CD4-positive, alpha-beta T cell treated with Interleukin-4 for 1 hour (primary cell): Measurements from ENCODE around the gene KLHDC10.
"Not testable (repeated sequence)": the region's sequence is repeated elsewhere in the genome, so short reads cannot be mapped to it uniquely, and the experiment has no call there.

Experiments
- DNase-seq, 2 donors: peaks; one replicate each; pipeline ENCODE4 v3.0.0-alpha.2; 2020 to 2022

The KLHDC10 gene

DNA sequence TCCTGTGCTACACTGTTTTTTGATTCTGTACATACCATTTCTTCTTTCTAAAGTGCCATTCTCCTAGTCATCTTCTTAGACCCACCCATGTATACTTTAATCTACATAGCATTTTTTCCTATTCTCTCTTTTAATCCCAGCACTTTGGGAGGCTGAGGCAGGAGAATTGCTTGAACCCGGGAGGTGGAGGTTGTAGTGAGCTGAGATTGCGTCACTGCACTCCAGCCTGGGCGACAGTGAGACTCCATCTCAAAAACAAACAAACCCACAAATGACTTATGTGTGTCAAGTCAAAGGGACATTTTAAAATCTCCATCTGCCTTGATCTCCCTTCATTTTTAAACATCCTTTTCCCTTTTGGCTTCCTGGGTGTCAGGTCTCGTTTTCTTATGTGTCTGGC lies 13.2 kb downstream of the KLHDC10 start:
- DNase-seq = not testable (repeated sequence)

DNA sequence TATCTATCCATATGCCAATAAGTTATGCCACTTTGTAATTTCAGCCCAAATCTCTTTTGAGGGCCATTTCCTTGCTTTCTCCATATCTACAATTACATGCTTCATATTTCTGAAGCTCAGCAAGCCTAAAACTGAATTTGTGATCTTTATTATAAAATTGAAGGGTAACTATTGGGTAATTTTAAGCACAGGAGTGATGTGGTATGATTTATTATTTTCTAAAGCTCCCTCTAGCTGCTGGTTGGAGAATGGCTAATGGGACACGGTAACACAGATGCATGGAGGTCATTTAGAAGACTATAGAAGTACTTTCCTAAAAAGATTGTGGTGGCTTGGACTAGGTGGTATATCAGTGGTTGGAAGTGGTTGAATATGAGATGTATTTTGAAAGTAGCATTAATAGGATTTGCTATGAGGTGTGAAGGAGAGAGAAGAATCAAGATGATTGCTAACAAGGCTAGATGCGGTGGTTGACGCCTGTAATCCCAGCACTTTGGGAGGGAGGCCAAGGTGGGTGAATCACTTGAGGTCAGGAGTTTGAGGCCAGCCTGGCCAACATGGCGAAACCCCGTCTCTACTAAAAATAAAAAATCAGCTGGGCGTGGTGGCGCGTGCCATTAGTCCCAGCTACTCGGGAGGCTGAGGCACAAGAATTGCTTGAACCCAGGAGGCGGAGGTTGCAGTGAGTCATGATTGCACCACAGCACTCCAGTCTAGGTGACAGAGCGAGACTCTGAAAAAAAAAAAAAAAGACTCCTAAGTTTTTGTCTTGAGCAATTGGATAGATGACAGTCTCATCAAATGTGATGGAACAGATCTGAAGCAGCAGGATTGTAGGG lies 13.9 kb downstream of the KLHDC10 start:
- peak in 1 of 2 donors; percentile 30 for DNase-seq

DNA sequence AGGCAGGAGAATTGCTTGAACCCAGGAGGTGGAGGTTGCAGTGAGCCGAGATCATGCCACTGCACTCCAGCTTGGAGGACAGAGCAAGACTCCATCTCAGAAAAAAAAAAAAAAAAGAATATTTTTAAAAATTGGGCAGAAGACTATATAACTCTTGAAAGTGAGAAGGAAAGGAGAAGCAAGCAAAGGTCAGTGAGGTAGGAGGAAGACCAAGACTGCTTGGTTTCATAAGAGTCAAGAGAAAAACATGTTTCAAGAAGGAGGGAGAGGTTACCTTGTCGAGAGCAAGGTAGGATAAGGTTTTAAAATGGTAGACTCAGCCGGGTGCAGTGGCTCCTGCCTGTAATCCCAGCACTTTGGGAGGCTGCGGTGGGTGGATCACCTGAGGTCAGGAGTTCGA lies 14.9 kb downstream of the KLHDC10 start:
- DNase-seq = not testable (repeated sequence)

DNA sequence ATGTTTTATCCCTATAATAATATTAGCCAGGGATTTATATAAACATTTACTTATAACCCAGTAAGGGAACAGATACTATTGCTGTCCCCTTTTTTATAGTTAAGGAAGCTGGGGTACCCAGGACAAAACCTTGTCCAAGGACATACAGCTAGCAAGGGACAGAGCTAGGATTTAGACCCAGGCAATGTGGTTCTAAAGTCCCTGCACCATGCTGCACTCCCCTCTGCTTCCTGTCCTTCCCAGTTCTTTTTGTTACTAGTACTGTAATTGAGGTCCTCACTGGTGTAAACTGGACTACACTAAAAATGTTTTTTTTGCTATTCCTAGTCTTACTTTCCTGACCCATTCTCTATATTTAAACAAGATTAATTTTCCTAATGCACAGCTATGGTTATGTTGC lies 16.6 kb downstream of the KLHDC10 start:
- no peak for DNase-seq

DNA sequence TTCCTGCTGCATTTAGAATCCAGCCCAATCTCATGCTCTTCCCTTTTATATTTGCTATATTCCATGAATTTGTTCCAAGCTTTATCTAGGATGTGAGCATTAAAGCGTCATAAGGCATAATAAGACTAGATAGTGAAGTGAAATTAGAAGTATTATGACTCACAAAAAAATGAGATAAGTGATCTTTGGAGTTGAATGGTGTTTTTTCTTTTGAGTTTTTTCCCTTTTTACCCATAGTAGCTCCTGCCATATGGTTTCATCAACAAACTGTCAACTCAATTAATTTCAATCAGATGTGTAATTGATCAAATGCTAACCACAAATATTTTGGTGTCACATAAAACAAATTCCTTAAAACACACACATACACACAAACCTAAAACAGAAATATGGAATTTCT lies 17.0 kb downstream of the KLHDC10 start:
- no peak for DNase-seq

DNA sequence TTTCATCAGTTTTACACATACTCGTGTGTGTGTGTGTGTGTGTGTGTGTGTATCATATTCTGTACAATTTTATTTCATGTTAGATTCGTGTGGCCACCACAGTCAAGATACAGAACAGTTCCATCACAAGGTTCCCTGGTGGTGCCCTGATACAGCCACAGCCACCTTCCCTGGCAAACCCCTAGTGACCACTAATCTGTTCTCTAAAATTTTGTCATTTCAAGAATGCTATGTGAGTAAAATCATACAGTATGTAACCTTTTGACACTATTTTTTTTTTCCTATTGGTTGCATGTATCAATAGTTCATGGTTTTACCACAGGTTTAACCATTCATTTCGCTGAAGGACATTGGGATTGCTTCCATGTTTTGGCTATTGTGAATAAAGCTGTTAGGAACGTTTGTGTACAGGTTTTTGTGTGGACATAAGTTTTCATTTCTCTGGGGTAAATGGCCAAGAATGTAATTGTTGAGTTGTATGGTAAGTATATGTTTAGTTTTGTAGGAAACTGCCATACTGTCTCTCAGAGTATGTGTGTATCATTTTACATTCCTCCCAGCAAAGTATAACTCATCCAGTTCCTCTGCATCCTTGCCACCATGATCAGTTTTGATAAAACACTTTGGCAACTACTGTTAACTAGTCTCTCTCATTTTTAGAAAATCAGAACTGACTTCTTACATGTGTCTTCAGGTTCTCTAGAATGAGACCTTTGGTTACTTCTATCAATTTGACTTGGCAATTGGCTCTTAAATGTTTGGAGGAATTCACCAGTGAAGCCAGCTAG lies 20.6 kb downstream of the KLHDC10 start:
- no peak for DNase-seq

DNA sequence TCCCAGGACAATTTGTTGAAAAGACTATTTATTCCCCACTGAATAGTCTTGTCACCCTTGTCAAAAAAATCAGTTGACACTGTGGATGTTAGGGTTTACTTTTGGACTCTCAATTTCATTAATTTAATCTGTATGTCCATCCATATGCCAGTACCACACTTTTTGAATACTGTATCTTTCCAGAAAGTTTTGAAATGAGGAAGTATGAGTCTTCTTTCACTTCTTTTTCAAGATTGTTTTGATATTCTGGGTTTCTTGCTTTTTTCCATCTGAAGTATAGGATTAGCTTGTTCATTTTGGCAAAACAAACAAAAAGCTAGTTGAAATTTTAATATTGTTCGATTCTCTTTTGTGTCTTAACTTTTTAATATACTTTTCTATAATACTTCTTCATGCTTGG lies 21.7 kb downstream of the KLHDC10 start:
- no peak for DNase-seq

DNA sequence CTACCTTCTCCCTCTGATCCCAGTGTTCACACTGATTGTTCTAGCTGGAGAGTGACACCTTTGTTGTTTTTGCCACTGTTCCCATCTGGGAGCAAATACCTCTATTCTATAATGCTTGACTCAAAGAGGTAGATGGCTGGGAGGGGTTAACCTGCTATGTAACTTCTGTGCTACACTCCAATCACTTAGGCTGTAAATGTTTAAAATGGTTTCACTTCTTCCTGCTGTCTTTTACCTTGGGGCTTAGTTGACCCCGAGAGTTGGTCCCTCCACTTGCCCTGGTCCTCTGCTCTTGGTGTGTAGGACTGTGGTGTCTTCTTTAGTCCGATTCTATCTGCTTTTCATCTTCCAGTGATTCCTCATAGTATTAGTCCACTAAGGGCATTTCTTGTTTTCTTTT lies 22.3 kb downstream of the KLHDC10 start:
- DNase-seq = no peak

DNA sequence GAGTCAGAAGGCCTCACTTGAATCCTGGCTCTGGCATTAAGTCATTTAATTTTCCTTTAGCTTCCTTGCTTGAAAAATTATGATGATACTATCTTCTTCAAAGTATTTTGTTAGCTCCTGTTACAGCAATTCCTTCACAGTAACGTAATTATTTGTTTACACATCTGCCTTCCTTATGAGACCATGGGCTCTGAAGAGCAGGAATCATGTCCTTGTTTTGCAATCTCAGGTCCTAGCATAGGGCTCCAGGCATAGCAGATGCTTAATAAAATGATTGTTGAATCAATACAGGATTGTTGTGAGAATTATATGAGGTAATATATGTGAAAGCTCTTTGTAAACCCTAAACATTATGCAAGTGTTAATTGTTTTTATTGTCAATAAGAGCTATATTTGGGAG lies 25.5 kb downstream of the KLHDC10 start:
- DNase-seq = no peak

DNA sequence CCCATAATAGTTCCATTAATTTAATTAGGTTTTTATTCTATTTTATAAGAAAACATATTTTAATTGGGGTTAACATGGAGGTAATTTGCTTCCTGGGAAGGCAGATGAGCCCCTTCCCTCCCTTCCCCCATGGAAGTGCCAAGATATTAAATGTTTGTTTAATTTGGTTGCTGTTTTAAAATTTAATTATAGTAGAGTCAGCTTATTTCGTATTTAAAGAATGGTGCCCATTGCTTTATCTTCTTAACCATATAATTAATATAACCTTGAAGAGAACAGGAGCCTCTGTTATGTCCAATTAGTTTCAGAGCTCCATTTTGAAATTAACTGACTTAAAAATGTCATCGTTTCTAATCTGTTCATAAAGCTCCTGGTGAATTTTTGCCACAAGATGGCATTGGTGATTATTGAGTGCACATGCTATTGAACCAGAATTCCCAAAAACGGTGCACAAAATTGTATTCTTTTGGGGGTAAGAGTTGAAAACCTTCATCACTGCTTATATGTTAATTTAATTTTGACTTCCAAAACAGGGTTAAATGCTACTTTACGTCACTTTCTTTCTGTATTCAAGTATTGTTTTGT lies 26.0 kb downstream of the KLHDC10 start:
- no peak for DNase-seq

DNA sequence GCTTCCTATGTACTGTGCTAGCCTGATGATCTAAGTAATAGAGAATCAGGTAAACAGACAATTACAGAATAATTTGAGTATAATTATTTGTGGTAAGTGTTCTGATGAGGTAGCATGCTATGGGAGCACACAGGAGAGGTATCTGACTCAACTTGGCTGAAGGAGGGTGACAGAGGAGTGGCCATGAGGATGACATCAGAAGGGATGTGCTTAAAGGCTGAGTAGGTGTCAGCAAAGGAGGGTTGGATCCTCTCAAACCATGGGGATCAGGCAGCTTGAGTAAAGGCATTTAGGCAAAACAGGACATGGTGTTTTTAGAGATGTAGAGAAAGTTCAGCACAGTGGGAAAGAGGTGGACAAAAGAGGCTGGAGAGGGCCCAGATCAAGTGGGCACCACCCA lies 29.0 kb downstream of the KLHDC10 start:
- DNase-seq = no peak

DNA sequence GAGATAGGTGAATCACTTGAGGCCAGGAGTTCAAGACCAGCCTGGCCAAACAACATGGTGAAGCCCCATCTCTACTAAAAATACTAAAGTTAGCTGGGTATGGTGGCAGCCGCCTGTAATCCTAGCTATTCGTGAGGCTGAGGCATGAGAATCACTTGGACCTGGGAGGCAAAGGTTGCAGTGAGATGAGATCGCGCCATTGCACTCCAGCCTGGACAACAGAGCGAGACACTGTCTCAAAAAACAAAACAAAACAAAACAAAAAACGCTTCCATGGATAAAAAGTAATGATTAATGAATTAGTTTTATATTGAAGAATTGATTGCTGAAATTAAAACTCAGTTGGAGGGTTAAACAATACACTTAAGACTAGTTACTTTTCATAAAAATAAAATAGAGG lies 32.3 kb downstream of the KLHDC10 start:
- DNase-seq = no peak

DNA sequence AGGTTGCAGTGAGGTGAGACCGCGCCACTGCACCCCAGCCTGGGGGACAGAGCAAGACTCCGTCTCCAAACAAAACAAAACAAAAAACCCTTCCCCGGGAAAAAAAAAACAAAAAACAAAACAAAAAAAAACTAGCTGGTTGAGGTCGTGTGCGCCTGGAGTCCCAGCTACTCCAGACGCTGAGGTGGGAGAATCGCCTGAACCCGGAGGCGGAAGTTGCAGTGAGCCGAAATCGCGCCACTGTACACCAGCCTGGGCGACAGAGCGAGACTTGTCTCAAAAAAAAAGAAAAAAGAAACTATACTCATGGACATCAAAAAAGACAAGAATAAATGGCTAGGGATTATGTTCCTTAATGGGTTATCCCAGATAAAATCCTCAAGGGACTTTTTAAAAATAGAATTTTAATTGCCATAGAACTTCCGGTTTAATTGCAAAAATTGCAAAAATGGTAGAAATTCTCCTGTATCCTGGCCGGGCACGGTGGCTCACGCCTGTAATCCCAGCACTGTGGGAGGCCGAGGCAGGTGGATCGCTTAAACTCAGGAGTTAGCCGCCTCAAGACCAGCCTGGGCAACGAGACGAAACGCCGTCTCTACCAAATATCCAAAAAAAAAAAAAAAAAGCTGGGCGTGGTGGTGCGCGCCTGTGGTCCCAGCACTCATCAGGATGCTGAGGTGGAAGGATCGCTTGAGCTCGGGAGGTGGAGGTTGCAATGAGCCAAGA lies 37.8 kb downstream of the KLHDC10 start:
- no peak for DNase-seq

DNA sequence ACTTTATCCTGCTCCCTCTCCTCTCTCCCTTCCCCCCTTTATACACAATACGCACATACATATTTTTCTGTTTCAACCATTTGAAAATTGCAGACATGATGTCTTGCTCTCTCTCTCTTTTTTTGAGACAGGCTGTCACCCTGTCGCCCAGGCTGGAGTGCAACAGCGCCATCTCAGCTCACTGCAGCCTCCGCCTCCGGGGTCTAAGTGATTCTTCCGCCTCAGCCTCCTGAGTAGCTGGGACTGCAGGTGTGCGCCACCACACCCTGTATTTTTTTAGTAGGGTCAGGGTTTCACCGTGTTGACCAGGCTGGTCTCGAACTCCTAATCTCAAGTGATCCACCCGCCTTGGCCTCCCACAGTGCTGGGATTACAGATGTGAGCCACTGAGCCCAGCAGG lies 38.5 kb downstream of the KLHDC10 start:
- DNase-seq = no peak

DNA sequence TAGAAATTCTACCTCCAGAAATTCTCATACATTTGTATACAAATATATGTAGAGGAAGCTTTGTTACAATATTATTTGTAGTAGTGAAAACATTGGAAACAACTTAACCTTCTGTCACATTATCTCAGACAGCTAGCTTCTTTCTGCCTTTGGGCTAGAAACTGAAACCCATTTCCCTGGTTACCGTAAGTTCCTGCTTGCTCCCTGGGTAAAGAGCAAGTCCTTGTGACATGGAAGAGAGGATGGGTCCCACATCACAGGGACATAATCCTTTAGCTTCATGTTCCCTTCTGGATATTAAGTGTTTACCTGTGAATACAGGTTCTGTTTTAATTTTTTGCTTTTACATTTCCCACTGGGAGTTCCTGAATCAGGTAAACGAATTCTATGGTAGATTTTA lies 41.8 kb downstream of the KLHDC10 start:
- DNase-seq = no peak

DNA sequence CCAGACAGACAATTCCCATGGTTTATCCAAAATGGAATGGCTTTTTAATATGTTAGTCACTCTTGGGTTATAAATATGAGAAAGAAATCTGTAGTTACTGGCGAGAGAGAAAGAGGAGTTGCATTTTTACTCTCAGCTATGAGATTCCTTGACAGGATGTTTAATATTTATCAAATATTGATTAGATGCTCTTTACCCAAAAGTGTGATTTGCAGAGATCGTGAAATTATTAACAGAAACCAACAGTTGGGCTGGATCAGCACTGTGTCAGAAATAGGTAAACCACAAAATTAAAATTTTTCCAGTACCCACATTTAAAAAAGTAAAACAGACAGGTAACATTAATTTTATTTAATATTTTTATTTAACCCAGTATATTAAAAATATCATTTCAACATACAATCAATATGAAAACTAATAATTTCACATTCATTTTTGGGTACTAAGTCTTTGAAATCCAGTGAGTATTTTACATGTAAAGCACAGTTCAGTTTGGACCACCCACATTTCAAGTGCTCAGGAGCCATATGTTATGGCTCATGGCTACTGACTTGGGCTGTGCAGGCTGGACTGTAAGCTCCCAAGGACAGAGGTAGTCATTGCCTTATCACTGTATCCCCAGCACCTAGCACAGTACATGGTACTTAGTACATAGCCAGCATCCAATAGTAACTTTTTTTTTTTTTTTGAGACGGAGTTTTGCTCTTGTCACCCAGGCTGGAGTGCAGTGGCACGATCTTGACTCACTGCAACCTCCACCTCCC lies 42.5 kb downstream of the KLHDC10 start:
- DNase-seq = no peak

DNA sequence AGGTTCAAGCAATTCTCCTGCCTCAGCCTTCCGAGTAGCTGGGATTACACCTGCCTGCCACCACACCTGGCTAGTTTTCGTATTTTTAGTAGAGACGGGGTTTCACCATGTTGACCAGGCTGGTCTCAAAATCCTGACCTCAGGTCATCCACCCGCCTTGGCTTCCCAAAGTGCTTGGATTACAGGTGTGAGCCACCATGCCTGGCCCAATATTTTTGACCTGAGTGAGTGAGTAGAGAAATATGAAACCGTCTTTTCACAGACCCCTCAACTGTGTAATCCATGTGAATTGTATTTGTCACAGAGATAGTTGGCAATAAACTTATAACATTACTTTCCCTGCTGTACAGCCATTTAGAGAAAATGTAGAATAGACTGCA lies 43.1 kb downstream of the KLHDC10 start:
- not testable (repeated sequence) for DNase-seq

DNA sequence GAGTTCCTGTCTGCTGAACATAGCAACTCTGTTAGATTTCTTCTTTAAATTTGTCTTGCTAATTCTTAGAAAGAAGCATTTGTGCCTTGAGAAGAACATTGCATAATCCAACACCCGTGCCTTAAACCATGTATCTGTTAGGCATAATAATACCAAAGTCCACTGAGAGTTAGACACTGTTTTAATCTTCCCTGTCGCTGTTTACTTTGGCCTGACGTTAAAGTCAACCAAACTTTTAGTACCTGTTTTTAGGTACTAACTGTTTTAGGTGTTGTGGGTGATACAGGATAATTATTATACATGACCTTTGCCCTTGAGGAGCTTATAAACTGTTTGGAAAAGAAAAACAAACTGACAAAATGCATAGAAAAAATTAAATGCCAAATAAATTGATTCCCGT lies 43.6 kb downstream of the KLHDC10 start:
- DNase-seq = no peak

DNA sequence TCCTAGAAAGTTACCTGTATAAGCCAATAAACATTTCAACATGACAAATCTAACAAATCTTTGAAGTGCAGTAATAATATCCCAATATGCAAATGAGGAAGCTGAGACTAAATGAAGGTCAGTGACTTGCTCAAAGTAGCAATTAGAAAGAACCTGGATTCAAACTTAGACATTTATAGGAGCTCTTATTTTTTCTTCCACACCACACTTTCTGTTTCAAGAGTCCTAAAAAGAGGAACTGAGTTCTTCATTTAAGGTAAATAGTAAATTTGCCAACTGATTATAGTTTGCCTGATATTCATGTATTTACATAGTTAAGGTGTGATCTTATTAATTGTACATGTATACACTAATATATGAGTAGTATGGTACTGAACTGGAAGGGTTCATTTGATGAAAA lies 44.0 kb downstream of the KLHDC10 start:
- no peak for DNase-seq

DNA sequence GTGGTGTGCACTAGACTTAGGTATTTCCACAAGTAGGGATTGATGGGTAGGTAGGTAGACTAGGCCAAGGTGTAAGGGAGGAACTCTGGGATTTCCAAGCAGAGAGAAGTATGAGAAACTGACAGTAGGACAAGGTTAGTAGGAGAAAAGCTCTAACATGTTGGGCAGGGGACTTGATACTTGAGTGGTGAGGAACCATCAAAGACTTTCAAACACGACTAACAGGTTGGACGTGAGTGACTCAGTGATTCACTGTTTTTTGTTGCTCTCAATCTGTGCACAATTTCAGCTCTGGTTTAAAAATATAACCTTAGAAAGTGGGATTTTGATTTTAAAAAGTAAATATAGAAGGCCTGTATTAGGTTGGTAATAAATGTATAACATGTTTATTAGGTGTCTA lies 44.4 kb downstream of the KLHDC10 start:
- no peak for DNase-seq

DNA sequence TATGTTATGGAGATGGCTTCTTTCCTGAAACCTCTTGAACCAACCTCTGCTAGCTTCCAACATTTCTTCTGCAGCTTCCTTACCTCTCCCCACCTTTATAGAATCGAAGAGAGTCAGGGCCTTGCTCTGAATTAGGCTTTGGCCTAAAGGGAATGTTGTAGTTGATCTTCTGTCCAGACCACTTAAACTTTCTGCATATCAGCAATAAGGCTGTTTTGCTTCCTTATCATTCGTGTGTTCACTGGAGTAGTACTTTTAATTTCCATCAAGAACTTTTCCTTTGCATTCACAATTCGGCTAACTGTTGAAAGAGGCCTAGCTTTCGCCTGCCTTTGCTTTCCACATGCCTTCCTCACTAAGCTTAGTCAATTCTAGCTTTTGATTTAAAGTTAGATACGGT lies 48.0 kb downstream of the KLHDC10 start:
- no peak for DNase-seq

DNA sequence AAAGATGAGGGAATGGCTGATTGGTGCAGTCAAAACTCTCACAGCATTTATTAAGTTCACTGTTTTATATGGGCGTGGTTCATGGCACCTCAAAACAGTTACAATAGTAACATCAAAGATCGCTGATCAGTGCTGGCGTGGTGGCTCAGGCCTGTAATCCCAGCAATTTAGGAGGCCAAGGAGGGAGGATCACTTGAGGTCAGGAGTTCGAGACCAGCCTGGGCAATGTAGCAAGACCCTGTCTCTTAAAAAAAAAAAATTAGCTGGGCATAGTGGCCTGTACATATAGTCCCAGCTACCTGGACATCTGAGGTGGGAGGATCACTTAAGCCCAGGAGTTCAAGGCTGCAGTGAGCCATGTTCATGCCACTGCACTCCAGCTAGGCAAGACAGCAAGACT lies 48.5 kb downstream of the KLHDC10 start:
- no peak for DNase-seq

DNA sequence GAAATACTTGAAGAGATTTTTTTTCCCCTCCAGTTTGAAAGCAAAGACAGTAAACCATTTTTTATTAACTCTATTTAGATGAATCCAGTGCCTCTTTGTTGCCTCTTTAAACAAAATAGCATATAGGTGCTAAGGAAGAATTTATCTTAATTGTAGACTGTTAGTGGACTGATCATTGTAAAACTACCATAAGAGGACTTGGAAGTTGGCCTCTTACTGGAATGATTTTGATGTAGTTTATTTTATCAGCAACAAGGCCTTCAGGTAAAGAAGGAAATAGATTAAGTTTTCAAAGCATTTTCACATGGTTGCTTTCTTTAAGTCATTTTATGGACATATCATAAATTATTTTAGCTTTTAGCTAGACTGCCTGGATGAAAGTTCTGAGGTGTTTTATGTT lies 53.2 kb downstream of the KLHDC10 start:
- no peak for DNase-seq
